ENCODE results near the gene ADAT2. TPM values are rescaled to one million over a fixed set of nuclear protein-coding genes. Genes with fewer than 3 reads are reported as not detected.

Gene ADAT2
- total and polyA plus RNA-seq, 5 donors, result 1.5 to 3.8 (median 1.9) TPM

DNA sequence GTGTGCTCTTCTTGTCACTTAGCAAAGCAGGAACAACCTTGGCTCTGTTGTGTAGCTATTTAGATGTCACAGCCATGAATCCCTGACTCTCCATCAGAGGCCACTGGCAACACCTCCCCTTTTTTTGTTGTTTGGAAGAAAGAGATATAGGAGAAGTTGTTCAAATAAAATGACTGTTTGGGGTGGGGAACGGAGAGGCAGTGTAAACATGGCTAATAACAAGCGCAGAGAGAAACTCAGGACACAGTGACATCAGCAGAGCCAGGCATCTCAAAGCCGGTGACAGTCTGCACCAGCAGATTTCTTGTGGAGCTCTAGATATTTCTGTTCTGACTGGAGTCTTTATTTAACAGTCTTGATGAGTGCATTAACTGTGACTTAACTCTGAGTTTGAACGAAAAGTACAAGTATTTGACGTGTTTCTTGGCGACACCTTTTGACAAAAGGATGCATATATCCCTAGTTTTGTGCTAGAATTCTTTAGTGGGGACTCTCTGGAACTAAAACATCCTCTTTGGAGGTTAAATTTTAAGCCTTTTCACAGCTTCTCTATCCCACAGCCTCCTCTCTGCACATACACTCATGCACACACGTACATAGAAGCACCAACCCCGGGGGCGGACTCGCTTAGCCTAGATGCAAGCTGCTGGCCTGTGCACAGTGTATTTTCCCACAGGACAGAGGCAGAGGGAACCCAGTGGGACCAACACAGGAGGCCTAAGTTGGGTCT lies 53.8 kb downstream of the ADAT2 start:
- ATAC-seq (no peak), DNase-seq (peak in 1 of 3 donors; percentile 19)
- WGBS, result 73% methylated on average over 10 of the region's 10 CpGs
- H3K27me3 ChIP-seq (ENCODE audit: control insufficient read depth, insufficient read depth), result no peaks in the 10 kb centered on the region
- H3K4me3 ChIP-seq (ENCODE audit: low read length), result no peak overlapping the region
- H3K27ac ChIP-seq (ENCODE audit: low read length), result no peak overlapping the region
- H3K9me3 ChIP-seq (ENCODE audit: control insufficient read depth, low read length), result no peaks in the 10 kb centered on the region
- intact Hi-C loops (cut with DNase I), result no loop called here
- peaks cover 2% of the 10 kb centered on the region for H3K4me1 ChIP-seq (ENCODE audit: control insufficient read depth, insufficient read depth, low read length)

DNA sequence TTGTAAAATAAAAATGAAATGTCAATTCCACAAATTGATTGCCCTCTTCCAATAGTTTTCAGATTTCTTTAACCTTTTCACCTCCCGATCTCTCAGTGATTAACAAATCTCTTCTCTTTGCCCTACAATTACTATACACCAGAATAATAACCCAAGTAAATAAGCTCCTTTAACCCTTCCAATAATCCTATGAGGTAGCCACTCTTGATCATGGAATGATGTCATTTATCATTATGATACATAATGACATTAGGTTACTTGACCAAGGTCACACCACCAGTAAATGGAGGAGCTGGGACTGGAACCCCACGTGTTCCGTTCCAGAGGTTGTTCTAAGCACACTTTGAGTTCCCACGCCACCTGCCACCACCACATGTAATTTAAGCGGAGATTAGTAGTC lies 54.8 kb downstream of the ADAT2 start:
- ATAC-seq (no peak), DNase-seq (no peak)
- Histone ChIP-seq H3K4me1 (ENCODE audit: control insufficient read depth, insufficient read depth, low read length) (peaks cover 2% of the 10 kb centered on the region), H3K27me3 (ENCODE audit: control insufficient read depth, insufficient read depth) (no peaks in the 10 kb centered on the region), H3K27ac (ENCODE audit: low read length) (no peak overlapping the region), H3K9me3 (ENCODE audit: control insufficient read depth, low read length) (no peaks in the 10 kb centered on the region), H3K4me3 (ENCODE audit: low read length) (no peak overlapping the region)
- intact Hi-C loops (cut with DNase I), result no loop called here
- WGBS, result 97% methylated on average over 5 of the region's 5 CpGs

DNA sequence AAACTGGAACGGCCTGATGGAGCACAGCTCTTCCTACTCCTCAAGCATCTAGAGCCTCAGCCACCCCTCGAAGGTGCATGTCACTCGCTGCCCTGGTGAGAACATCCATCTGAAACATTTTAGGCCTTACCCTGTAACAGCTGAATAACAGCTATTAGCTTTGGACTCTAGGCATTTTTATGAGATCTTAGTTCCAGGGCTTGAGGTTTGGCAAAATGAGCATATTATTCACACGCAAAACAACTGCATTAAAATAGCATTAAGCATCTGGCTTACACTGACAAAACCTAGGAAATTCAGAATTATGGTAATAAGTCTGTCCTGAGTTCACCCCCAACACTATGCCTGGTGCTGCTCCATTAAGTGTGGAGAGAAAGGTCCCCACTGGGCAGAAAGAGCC lies 56.1 kb downstream of the ADAT2 start:
- no peaks in the 10 kb centered on the region for H3K9me3 ChIP-seq (ENCODE audit: control insufficient read depth, low read length)
- intact Hi-C loops (cut with DNase I), result no loop called here
- DNase-seq (peak in 1 of 3 donors; percentile 26), ATAC-seq (no peak)
- no peaks in the 10 kb centered on the region for H3K27me3 ChIP-seq (ENCODE audit: control insufficient read depth, insufficient read depth)
- 91% methylated on average over 4 of the region's 4 CpGs for WGBS
- H3K4me3 ChIP-seq (ENCODE audit: low read length), result no peak overlapping the region
- peaks cover 2% of the 10 kb centered on the region for H3K4me1 ChIP-seq (ENCODE audit: control insufficient read depth, insufficient read depth, low read length)
- H3K27ac ChIP-seq (ENCODE audit: low read length), result no peak overlapping the region

DNA sequence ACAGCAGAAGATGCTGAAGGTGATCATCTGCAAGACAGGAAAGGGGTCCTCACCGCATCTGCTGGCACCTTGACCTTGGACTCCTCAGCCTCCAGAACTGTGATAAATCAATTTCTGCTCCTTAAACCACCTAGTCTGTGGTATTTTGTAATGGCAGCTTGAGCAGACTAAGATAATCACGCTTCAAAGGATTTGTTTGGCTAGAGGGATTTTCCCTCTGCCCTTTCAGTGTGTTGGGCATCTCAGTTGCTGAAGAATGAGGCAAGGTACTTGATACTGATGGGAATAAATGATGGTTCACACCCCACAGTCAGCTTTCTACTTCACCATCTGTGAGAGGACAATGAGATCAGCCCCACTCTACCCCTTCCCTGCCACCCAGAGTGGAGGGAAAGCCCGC lies 60.2 kb downstream of the ADAT2 start:
- WGBS, result 82% methylated on average over 3 of the region's 3 CpGs
- H3K4me1 ChIP-seq (ENCODE audit: control insufficient read depth, insufficient read depth, low read length), result no peaks in the 10 kb centered on the region
- H3K27me3 ChIP-seq (ENCODE audit: control insufficient read depth, insufficient read depth), result no peaks in the 10 kb centered on the region
- no peak overlapping the region for H3K27ac ChIP-seq (ENCODE audit: low read length)
- intact Hi-C loops (cut with DNase I), result no loop called here
- no peak overlapping the region for H3K4me3 ChIP-seq (ENCODE audit: low read length)
- DNase-seq (no peak), ATAC-seq (no peak)
- no peaks in the 10 kb centered on the region for H3K9me3 ChIP-seq (ENCODE audit: control insufficient read depth, low read length)

DNA sequence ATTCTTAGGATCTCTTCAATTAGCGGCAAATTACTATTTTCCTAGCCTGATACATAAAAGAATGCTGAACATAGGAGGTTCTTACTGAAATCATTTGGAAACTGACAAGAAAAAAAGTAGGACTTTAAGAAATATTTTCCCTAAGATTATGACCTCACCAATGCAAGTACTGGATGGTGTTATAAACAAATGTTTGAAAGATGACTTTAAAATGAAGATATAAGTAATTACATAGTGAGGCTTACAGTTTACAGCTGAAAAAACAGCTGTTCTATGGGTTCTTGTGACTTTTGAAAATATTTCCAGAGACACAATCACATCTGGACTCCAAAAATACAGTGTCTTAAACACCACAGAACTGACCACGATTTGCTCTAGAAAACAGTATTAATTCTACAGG lies 64.9 kb downstream of the ADAT2 start:
- H3K4me1 ChIP-seq (ENCODE audit: control insufficient read depth, insufficient read depth, low read length), result no peaks in the 10 kb centered on the region
- H3K9me3 ChIP-seq (ENCODE audit: control insufficient read depth, low read length), result no peaks in the 10 kb centered on the region
- ATAC-seq (no peak), DNase-seq (no peak)
- H3K27me3 ChIP-seq (ENCODE audit: control insufficient read depth, insufficient read depth), result no peaks in the 10 kb centered on the region
- no peak overlapping the region for H3K27ac ChIP-seq (ENCODE audit: low read length)
- intact Hi-C loops (cut with DNase I), result no loop called here
- no peak overlapping the region for H3K4me3 ChIP-seq (ENCODE audit: low read length)
- WGBS, result 74% methylated on average over 2 of the region's 2 CpGs

DNA sequence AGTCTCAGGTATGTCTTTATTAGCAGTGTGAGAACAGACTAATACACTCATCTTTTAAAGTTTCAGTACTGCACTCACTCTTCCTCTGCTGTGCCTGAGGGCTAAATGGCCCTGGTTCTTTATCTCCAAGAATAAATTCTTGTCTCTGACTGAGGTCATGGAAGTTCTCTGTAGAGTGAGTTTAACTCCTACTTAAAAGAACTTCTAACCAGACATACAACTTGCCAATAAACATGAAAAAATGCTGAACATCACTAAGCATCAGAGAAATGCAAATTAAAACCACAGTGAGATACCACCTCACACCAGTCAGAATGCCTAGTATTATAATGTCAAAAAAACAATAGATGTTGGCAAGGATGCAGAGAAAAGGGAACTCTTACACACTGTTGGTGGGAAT lies 73.6 kb downstream of the ADAT2 start:
- no peak for ATAC-seq
- intact Hi-C loops (cut with DNase I), result no loop called here
- no peaks in the 10 kb centered on the region for H3K9me3 ChIP-seq (ENCODE audit: control insufficient read depth, low read length)

DNA sequence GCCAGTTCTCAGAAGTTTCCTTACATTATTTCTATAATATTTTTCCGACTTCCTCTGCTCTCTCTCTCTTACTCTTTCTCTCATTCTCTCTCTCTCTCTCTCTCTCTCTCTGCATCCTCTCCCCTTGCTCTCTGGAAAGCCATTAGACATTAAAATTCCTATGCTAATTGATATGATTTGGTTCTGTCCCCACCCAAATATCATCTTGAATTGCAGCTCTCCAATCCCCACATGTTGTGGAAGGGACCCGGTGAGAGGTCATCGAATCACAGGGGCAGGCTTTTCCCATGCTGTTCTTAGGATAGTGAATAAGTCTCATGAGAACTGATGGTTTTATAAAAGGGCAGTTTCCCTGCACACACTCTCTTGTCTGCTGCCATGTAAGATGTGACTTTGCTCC lies 74.1 kb downstream of the ADAT2 start:
- 94% methylated on average over 3 of the region's 3 CpGs for WGBS

More for the DNA sequence above, 73.6 kb downstream of the ADAT2 start:
- H3K4me1 ChIP-seq (ENCODE audit: control insufficient read depth, insufficient read depth, low read length), result no peaks in the 10 kb centered on the region
- DNase-seq, result no peak
- no peak overlapping the region for H3K27ac ChIP-seq (ENCODE audit: low read length)
- H3K4me3 ChIP-seq (ENCODE audit: low read length), result no peak overlapping the region
- H3K27me3 ChIP-seq (ENCODE audit: control insufficient read depth, insufficient read depth), result no peaks in the 10 kb centered on the region

DNA sequence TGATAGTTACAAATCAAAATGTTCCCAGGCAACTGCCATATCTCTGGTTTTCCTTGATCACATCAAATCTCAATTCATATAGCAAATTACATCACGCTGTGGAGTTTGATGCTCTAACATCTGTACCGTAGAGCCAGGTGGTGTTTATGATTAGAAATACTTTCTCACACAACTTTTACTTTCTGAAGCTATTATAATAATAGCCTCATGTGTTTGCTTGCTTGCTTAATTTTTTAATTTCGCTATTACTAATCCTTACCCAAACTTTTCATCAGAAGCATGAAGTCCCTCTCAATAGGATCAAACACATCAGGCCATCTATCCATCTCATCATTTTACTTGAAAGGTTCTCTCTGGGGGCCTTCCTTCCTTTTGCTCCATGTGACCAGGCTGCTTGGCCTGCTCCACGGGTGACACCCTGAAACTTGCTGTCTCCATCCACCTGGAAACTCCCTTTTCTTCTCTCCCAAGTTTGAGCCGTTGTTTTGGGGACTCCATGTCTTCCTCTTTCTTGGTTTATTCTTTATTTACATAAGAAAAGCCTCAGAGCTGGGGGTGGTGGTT lies 75.4 kb downstream of the ADAT2 start:
- no peak for DNase-seq
- no peaks in the 10 kb centered on the region for H3K9me3 ChIP-seq (ENCODE audit: control insufficient read depth, low read length)
- H3K4me1 ChIP-seq (ENCODE audit: control insufficient read depth, insufficient read depth, low read length), result no peaks in the 10 kb centered on the region
- H3K27ac ChIP-seq (ENCODE audit: low read length), result no peak overlapping the region
- H3K27me3 ChIP-seq (ENCODE audit: control insufficient read depth, insufficient read depth), result no peaks in the 10 kb centered on the region
- 74% methylated on average over 5 of the region's 5 CpGs for WGBS
- intact Hi-C loops (cut with DNase I), result no loop called here
- no peak overlapping the region for H3K4me3 ChIP-seq (ENCODE audit: low read length)
- ATAC-seq, result no peak

More for the DNA sequence above, 74.1 kb downstream of the ADAT2 start:
- no peaks in the 10 kb centered on the region for H3K9me3 ChIP-seq (ENCODE audit: control insufficient read depth, low read length)
- no peak overlapping the region for H3K27ac ChIP-seq (ENCODE audit: low read length)
- no peaks in the 10 kb centered on the region for H3K27me3 ChIP-seq (ENCODE audit: control insufficient read depth, insufficient read depth)
- ATAC-seq, result no peak
- intact Hi-C loops (cut with DNase I), result no loop called here
- H3K4me1 ChIP-seq (ENCODE audit: control insufficient read depth, insufficient read depth, low read length), result no peaks in the 10 kb centered on the region
- no peak overlapping the region for H3K4me3 ChIP-seq (ENCODE audit: low read length)
- no peak for DNase-seq

DNA sequence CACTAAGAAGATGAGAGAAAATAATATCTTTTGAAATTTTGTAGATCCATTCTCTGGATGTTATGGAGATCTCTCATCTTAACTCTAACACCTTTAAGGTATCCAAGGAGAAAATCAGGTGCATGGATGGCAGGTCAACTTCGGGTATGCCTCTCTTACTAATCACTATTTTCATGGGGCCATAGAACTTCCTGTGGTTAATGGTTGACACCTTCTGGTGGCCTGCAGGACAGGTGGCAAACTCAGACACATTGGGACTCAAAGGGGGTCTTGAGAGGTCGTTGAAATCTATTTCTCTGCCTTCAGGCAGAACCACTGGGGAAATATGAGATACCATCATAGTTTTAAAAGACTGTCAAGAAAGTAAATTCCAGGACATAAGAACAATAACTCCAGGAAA lies 76.5 kb downstream of the ADAT2 start:
- Histone ChIP-seq H3K27me3 (ENCODE audit: control insufficient read depth, insufficient read depth) (no peaks in the 10 kb centered on the region), H3K27ac (ENCODE audit: low read length) (no peak overlapping the region), H3K4me1 (ENCODE audit: control insufficient read depth, insufficient read depth, low read length) (no peaks in the 10 kb centered on the region), H3K4me3 (ENCODE audit: low read length) (no peak overlapping the region), H3K9me3 (ENCODE audit: control insufficient read depth, low read length) (no peaks in the 10 kb centered on the region)
- ATAC-seq, result no peak
- intact Hi-C loops (cut with DNase I), result no loop called here
- DNase-seq, result no peak
- 59% methylated on average over 2 of the region's 2 CpGs for WGBS

Other genes with a start within 250 kb of the ADAT2 start
- gene PEX3, start 110 bp upstream of the ADAT2 start, total RNA-seq, result 10 to 100 TPM; 17.0 to 22.0 (median 20.4) TPM
- gene PEX3, start 110 bp upstream of the ADAT2 start, polyA plus RNA-seq, result 11.9 TPM
- 10 to 100 TPM; 32.2 to 44.0 (median 38.7) TPM for gene FUCA2, start 61.0 kb upstream of the ADAT2 start, total RNA-seq
- gene FUCA2, start 61.0 kb upstream of the ADAT2 start, polyA plus RNA-seq, result 25.1 TPM
- gene PHACTR2, start 227.3 kb upstream of the ADAT2 start, total RNA-seq, result 10 to 100 TPM; 47.3 to 75.7 (median 59.9) TPM
- gene PHACTR2, start 227.3 kb upstream of the ADAT2 start, polyA plus RNA-seq, result 10.7 TPM